ENCODE data around the gene RPS6KA1.

GRCh38 chr1:26521669-26522030 is 7.9 kb upstream of the RPS6KA1 start:
- TF ChIP-seq CTCF (IDR thresholded peaks at IDR 0.05) (no peak), POLR2A (IDR thresholded peaks at IDR 0.05) (no peak)
